ENCODE data around the gene EEF1AKMT2.

Gene EEF1AKMT2

DNA sequence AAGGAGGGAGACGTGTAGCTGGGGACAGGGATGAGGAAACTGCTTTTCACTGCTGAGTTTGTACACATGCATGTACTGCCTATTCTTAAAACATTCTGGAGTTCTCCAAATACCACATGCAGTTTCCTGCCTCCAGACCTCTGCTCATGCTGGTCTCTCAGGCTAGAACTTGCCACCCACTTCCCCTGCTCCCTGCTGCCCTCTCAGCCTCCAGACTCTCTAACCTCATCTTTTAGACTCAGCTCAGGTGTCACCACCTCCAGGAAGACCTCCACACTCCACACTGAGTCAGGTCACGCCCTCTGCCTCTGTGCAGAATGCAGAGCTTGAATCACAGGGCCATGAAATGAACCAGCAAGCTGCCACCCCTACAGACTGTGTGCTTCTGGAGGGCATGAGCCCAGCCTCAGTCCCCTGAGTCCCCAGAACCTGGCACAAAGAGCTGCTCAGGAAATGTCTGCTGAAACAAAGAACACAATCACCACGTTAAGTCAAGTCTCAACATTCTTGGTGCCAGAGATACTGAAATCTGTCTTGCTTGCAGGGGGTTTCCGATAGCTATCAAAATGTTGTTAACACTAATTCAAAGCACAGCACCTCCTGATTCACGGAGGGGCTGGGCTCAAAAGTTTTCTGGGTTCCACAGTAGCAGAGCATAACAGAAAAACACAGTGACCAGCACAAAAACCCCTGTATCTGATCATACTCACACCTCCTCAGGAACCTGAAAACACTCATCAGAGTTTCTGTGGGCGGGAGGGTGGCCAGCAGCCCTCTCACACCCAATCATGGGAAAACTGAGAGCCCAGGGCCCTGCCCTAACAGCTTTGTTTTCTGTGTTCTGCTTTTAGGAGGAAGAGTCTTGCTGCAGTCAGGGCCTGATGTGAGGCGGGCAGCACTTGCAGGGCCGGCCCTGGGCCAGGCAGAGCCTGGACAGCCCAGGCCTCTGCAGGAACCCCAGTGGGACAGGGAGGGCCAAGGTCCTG lies 68.6 kb downstream of the EEF1AKMT2 start:
- DNase-seq (ENCODE audit: low read depth in 2 of 2), result peak in 1 of 2 donors; percentile 25

DNA sequence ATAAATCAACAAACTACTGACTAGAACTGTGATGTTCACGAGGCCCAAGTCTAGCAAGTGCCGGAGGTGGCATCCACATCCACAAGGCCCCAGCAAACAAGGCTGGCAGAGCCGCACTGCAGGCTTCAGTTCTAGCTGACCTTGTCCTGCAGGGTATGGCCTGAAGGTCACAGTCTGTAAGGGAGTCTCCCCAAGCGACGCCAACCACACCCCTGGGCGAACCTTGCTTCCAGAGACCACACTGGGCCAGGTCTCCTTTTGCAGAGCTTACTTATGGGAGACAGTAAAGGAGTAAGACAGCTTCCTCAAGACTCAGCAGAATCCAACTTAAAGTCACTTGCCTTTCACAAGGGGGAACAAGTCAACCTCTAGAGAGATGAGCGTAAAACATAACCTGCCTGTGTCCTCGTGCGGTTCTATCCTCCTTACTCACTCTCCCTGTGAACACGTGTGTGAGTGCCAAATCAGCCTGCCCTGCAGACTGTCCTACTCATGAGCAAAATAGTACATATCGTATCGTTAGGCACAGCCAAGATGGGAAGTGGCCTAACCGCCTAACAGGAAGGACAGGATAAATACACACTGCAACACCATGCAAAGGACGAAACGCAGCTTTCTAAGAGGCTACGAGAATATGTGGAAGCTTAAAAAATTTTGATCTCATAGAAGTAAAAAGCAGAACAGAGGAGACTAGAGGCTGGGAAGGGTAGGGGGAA lies 70.2 kb downstream of the EEF1AKMT2 start:
- DNase-seq (ENCODE audit: low read depth in 2 of 2), result no peak

DNA sequence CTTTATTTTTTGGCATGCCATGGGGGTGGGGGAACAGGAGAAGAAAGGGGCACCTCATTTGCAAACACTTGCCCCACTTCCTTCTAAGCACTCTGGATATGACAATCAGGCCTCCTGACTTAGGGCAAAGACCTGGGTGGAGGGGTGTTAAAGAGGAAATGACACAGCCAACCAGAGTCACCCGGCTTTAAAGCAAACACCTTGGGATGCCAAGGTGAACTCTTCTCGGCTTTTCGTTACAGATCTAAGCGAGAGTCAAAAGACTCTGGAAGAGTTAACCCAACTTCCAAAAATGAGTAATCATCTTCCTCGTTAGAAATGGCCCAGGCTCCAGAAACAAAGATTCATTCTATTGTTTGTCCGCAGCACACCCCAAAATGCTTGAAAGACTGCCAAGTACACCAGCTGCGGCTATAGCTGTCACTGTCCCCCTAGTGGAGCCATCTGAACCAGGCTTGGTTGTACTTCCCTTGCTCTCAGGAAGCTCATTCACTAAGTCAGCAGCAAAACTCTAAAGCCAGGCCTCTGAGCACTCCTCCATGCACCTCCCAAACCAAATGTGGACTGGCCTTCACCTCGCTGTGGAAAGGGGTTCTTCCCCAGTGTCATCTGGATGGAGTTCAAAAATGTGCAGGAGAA lies 72.4 kb downstream of the EEF1AKMT2 start:
- DNase-seq (ENCODE audit: low read depth in 2 of 2), result peak in 1 of 2 donors; percentile 50

DNA sequence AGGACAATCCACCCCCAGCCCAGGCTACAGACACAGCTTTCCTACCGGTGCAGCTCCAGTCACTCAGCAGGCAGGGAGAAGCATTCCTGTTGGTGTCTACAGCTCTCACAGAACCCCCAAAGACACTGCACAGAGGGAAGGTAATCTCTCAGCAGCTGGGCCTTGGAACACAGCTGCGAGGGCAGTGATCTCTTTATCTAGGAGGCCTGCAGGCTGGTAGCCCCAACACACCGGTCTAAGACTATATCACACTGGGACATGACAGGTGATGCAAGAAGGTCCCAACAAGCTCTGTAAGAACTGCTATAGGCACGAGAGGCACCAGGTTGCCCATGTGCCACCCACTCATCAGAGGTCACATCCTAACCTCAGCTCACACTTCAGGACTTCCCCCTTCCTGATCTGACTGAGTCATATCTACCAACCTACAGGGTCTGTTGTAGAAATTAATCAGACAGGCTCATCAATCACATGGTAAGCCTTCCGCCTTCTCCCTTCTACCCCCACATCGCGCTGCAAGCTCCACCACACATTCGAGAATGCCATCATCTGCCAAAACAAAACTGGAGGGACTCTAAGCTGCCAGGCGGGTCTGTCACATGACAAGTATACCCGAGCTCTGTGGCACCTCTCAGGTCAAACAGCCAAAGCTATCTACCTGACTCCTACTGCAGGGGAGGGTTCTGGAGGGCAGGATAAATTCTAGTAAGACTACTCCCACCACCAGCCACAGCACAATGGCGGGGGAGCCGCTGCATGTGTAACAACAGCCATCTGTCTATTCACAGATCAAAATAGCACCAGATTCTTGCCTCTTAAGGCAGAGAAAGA lies 73.6 kb downstream of the EEF1AKMT2 start:
- peak; percentile 51 to 68 for DNase-seq (ENCODE audit: low read depth in 2 of 2)

DNA sequence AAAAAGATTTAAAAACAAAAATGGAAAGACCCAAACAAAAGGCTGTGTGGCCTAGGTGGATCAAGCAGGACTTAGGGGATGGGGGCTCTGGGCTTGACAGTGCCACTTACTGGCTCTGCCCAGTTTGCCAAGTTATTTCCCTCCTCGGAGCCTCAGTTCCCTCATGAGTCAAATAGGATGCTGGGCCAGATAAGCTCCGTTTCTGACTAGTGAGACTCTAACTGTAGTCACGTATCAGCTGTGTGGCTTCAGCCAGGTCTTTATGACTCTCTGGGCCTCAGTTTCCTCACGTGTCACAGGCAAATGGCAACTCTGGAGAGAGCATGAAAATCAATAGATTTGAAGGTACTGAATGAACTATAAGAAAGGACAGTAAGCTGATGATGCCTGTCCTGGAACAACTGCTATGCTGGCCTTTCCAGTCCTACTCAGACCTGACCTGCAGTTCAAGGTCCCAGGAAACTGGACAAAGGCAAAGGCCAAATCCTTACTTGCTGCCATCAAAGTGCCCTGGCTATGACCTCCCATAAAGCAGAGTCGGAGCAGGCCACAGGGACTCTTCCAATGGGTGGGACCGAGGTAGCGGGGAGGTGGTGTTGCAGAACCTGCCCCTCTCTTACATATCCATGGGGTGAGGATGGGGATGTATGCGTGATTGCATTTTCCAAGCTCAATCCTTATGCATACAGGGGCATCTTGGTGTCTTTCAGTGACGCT lies 74.5 kb downstream of the EEF1AKMT2 start:
- no peak for DNase-seq (ENCODE audit: low read depth in 2 of 2)

DNA sequence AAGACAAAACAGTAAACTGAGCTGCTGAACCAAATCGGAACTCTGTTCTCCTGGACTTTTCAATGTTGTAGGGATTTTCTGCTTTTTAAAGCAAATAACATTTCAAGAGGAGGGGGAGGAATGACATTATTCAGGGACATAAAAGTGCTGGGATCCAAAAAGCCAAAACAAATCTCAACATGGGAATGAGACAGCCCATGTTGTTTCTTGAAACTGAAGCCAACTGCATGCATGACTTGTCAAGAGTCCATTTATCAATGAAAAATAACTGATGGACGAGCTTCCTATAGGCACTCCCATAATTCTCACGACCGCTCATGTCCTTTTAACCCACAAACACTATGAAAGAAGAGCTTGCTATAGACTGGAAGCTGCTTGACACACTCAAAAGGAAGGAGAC lies 75.3 kb downstream of the EEF1AKMT2 start:
- DNase-seq (ENCODE audit: low read depth in 2 of 2), result no peak

DNA sequence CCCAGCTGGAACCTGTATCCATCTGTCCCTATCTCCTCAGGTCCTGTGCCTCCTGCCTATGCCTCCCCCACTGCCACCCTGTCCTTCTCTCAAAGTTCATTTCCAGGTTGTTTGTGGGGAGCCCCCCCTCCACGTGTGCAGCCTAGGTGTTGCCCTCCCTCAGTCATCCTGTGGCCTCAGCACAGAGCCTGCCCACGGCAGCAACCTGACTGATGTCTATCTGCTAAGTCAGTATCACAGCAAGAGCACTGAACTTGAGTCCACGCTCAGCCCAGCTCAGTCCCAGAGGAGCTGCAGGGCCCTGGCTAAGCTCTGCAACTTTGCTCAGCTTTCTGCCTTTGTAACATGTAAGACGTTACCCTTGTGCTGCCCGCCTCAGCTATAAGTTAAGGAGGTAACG lies 76.2 kb downstream of the EEF1AKMT2 start:
- DNase-seq (ENCODE audit: low read depth in 2 of 2), result no peak

DNA sequence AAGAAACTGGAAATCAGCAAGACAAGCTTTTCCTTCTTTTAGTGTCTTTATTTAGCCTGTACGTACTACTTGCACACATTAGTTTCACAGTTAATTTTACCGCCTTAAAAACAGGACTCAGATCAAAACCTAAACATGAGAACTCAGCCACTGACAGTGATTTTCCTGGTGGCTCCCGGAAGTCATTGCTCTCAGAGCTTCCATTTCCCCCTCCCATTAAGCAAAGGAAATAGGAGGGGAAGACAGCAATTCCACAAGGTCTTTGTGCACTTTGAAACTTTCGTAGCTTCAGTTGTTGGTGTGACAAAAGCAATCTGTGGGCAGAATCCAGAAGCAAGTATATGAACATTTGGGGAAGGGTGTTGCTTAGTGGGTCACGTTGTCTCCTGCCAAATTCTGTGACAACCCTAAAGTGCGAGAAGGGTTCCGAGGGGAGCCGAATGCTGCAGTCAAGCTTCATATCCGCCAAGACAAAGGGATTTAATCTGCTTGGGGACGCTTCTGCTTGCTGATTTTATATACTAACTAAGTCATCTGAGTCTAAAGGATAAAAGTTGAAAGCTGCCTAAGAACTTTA lies 77.9 kb downstream of the EEF1AKMT2 start:
- no peak for DNase-seq (ENCODE audit: low read depth in 2 of 2)

DNA sequence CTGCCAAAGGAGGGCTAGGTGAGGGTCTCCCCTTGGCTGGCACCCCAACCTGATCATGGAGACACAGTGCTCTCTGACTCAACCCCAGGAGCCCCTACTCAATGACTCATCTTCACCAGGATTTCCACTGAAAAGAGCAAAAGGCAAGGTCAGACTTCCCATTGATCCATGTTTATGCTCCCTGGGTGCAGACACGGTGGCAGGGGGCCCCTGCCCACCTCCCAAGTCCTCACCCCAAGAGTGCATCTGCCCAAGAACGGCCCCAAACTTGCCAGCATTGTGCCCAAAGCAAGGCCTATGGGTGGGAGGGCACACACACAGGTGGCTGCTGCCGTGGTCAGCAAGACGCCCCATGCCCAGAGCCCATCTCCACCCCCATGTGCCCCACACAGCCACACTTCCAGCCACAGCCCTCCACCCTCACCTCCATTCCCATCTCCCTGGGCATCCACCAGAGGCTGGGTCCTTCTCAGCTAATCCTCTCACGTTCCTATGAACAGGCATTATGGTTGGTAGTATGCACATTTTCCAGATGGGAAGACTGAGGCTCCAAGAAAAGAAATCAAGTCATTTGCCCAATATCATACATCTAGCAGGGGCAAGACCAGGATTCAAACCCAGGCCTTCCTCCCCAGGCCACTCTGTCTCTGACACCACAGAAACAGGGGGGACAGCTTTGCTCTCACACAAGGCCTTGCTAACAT lies 78.8 kb downstream of the EEF1AKMT2 start:
- DNase-seq (ENCODE audit: low read depth in 2 of 2), result no peak

DNA sequence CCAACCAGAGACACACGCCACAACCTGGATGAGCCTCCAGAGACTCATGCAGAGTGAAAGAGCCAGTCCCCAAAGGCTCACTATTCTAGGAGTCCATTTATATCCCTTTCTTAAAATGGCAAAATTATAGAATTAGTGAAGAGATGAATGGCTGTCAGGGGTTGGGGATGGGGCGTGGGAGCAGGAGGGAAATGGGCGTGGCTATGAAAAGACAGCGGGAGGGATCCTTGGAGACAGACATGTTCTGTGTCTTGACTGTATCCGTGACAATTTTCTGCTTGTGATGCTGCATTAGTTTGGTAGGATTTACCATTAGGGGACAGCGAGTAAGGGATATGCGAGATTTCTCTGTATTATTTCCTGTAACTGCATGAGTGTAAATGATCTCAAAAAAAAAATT lies 80.5 kb downstream of the EEF1AKMT2 start:
- DNase-seq (ENCODE audit: low read depth in 2 of 2), result no peak

DNA sequence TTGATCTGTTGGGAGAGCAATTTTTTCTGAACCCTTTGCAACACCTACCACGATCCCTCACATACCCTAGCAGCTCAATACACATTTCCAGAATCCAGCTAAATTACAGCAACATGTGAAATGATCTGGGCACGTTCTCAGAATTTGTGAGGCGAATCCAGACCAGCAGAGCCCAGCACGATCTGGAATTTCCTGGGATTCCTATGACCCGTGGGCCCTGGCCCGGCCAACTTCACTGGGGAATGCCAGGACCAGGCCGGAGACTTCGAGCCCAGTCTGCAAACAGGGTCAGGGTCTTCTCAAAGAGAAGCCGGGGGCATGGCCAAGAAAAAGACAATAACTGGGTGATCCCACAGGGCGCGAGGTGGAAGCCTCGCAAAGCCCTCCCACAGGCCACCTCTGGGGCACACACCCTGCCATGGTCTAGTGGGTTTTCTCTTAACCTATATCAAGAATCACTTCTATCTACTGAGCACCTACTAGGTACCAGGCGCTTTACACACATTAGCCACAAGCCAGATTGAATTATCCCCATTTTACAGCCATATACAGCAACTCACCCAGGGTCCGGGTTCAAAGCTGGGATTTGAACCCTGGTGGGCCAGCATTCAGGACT lies 81.3 kb downstream of the EEF1AKMT2 start:
- DNase-seq (ENCODE audit: low read depth in 2 of 2), result no peak

DNA sequence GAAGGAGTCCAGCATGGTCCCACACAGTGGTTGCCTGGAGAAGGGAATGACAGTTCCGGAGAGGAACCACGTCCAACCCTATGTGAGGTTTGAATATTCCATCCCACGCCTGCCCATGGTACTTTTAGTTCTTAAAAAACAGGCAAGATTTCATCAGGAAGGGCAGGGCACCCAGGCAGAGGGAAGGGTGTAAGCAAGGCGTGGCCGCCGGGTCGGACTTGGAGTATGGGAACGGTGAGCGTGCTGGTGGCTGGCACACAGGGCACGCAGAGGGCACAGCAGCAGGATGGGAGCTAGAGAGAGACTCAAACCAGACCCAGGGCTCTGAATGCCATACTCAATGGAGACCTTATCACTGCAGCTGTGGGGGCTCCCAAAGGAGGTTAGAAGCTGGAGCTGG lies 81.8 kb downstream of the EEF1AKMT2 start:
- no peak for DNase-seq (ENCODE audit: low read depth in 2 of 2)

DNA sequence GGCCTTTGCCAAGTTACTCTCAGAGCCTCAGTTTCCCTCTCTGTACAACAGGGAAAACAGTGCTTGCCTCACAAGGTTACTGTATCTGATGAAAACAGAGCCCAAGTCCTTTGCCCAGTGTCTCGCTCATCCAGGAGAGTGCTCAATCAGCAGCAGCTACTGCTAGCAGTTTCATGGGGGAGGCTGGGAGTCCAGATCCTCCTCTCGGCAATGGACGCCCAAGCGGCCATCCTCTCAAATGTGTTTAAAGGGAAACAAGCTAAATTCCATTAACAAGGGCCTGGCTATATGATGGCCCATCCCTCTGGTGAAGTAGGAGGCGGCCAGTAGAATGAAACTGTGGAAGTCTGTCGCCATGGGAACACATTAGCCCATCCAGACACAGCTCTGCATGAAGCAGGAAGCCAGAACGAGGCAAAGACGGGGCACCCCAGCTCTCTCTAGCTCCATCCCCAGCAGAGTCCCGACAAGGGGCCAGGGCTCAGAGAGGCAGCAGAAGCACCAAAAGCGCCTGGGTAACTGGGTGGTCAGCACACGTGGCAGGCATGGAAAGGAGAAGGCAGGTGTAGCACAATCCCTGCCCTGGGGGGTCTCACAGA lies 82.7 kb downstream of the EEF1AKMT2 start:
- DNase-seq (ENCODE audit: low read depth in 2 of 2), result no peak

DNA sequence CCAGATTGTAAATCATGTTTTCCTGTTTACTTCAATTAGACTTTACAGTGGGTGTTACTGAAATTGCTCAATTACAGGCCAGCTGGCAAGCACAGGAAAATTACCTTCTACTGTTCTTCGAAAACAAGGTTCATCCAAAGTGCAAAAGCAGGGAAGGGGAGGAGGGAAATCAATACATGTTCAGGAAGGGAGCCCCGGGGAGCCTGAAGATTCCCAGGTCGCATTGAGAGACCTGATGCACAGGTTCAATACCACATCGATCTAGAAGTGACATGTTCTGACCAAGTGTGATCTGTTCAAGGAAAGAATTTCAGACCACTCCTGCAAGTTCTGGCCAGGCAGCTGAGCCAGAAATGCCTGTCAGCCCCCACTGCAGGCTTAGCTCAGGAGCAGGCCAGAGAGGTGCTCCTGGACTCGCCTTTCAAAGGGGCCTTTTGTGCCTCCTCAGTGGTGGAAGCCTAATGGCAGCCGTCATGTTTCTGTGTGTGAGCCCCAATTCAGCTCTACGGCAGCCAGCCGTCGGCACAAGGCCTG lies 83.4 kb downstream of the EEF1AKMT2 start:
- DNase-seq (ENCODE audit: low read depth in 2 of 2), result no peak

All from stimulated activated CD4-positive, alpha-beta T cell treated with anti-CD3 and anti-CD28 coated beads, Interleukin-1b, Interleukin-23, amount 100 ng/mL, for 4 hours (primary cell).